Large intestine (tissue), 3 donors: ENCODE results near the gene ANXA4. TPM values are rescaled to one million over a fixed set of nuclear protein-coding genes. Genes with fewer than 3 reads are reported as not detected.
"Not testable (repeated sequence)": the region's sequence is repeated elsewhere in the genome, so short reads cannot be mapped to it uniquely, and the experiment has no call there.

Experiments
- DNase-seq, 2 donors: peaks; one replicate each; pipeline versions ENCODE4 v3.0.0 to v3.0.0-alpha.2; 2013
- H3K27ac ChIP-seq: one replicate; pipeline ENCODE4 v1.5.1; 2013; ENCODE audit warnings: low read length
- H3K27me3 ChIP-seq: 2 replicates; pipeline ENCODE4 v1.6.1; 2013; ENCODE audit warnings: low read length; ENCODE audit not compliant: control insufficient read depth, insufficient read depth
- H3K36me3 ChIP-seq: 2 replicates; pipeline ENCODE4 v1.6.1; 2013; ENCODE audit warnings: low read length; ENCODE audit not compliant: control insufficient read depth, insufficient read depth
- H3K4me1 ChIP-seq: one replicate; pipeline ENCODE4 v1.6.1; 2013; ENCODE audit warnings: low read length; ENCODE audit not compliant: control insufficient read depth, insufficient read depth
- H3K4me3 ChIP-seq: one replicate; pipeline ENCODE4 v1.5.1; 2013; ENCODE audit warnings: low read length
- H3K9me3 ChIP-seq: one replicate; pipeline ENCODE4 v1.6.1; 2013; ENCODE audit warnings: mild to moderate bottlenecking, low read depth, low read length, moderate library complexity; ENCODE audit not compliant: control insufficient read depth
- WGBS: methylation state at CpG from one replicate; pipeline ENCODE4 v1.1.5; 2013; ENCODE audit warnings: low lambda C conversion rate; ENCODE audit not compliant: insufficient coverage; 5-methylcytosine and 5-hydroxymethylcytosine counted together
- polyA plus RNA-seq: library from polyadenylated mRNA; unstranded; fragments of 120-200 nt; gene quantifications from one replicate; pipeline ENCODE4 v1.2.1, GENCODE V29; 2013

Gene ANXA4
- polyA plus RNA-seq, 1 donor: 540 TPM

GRCh38 chr2:69750246-69750645 is 8.3 kb downstream of the ANXA4 start:
- Histone ChIP-seq H3K27ac (no peak overlapping the region), H3K4me1 (peaks cover 40% of the 10 kb centered on the region), H3K36me3 (peaks cover 45% of the 10 kb centered on the region), H3K9me3 (no peaks in the 10 kb centered on the region), H3K27me3 (no peaks in the 10 kb centered on the region), H3K4me3 (no peak overlapping the region)
- WGBS: 88% methylated on average over 2 of the region's 6 CpGs
- DNase-seq: no peak

GRCh38 chr2:69753659-69754363 is 11.9 kb downstream of the ANXA4 start:
- Histone ChIP-seq H3K36me3 (peaks cover 53% of the 10 kb centered on the region), H3K9me3 (no peaks in the 10 kb centered on the region), H3K4me1 (peaks cover 37% of the 10 kb centered on the region), H3K27me3 (no peaks in the 10 kb centered on the region), H3K27ac (peak overlapping the region; percentile 0), H3K4me3 (no peak overlapping the region)
- DNase-seq: no peak
- WGBS: no CpG with 5 or more reads among the region's 3 CpGs

DNA sequence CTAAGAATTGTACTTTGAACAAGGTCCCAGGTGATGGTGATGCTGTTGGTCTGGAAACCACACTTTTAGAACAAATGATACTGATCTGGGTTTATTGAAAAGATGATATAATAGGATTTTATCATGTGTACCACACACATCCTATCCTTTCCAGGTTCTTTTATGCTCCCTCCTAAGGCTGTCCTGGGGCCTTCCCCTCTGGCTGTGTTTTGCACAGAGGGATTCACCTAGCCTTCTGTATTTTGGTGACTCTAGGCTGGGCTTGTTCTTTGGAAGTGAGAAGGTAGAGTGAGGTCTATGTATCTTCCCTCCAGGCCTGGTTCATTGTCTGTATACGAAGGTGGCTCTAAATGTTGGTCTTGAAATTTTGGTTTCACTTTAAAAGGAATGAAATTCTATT is 12.7 kb downstream of the ANXA4 start:
- Histone ChIP-seq H3K4me3 (no peak overlapping the region), H3K4me1 (peaks cover 32% of the 10 kb centered on the region)

DNA sequence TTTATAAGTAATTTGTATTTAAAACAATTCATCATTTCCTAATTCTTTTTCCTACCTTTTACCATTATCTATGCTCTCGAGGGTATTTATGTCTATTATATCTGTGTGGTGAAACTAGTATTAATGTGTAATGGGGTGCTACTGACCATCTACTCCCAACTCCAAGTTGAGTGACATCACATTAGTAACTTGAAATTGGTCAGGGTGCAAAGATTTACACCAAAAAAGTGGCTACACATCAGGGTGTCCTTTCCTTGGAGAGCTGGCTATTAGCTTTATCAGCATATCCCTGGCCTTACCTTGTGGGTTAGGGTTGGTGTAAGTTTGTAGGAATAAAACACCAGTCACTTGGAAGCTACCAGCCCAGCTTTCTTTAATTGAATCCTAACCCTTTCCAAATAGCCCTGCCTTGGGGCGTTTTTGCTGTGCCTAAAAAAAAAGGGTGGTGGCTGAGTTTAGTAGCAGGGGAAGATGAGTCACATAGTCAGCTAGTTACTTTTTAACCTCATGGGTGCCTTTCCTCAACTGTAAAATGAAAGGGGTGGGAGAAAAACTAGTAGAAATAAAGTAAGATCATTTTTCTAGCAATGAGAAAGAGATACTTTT is 14.0 kb downstream of the ANXA4 start:
- Histone ChIP-seq H3K4me1 (peaks cover 25% of the 10 kb centered on the region), H3K9me3 (no peaks in the 10 kb centered on the region), H3K4me3 (no peak overlapping the region), H3K27ac (peak overlapping the region; percentile 55), H3K27me3 (no peaks in the 10 kb centered on the region), H3K36me3 (peaks cover 42% of the 10 kb centered on the region)
- 40% methylated on average over 1 of the region's 2 CpGs for WGBS
- peak in 1 of 2 donors; percentile 55 for DNase-seq

More for the DNA sequence above, 12.7 kb downstream of the ANXA4 start:
- Histone ChIP-seq H3K9me3 (no peaks in the 10 kb centered on the region), H3K27me3 (no peaks in the 10 kb centered on the region), H3K27ac (peak overlapping the region; percentile 47), H3K36me3 (peaks cover 49% of the 10 kb centered on the region)
- WGBS: no CpG with 5 or more reads among the region's 1 CpG
- no peak for DNase-seq

GRCh38 chr2:69762025-69762424 is 20.1 kb downstream of the ANXA4 start:
- DNase-seq: no peak
- Histone ChIP-seq H3K9me3 (no peaks in the 10 kb centered on the region), H3K36me3 (peaks cover 33% of the 10 kb centered on the region), H3K4me3 (no peak overlapping the region), H3K27me3 (no peaks in the 10 kb centered on the region), H3K27ac (peak overlapping the region; percentile 78), H3K4me1 (peaks cover 38% of the 10 kb centered on the region)
- no CpG with 5 or more reads among the region's 2 CpGs for WGBS

- Histone ChIP-seq H3K27ac (peak overlapping the region; percentile 78), H3K4me3 (no peak overlapping the region), H3K9me3 (no peaks in the 10 kb centered on the region), H3K27me3 (no peaks in the 10 kb centered on the region), H3K36me3 (peaks cover 32% of the 10 kb centered on the region), H3K4me1 (peaks cover 44% of the 10 kb centered on the region)
- peak in 1 of 2 donors; percentile 67 for DNase-seq
- WGBS: 30% methylated on average over 2 of the region's 14 CpGs
Measured at GRCh38 chr2:69762513-69763494, 20.9 kb downstream of the ANXA4 start.

DNA sequence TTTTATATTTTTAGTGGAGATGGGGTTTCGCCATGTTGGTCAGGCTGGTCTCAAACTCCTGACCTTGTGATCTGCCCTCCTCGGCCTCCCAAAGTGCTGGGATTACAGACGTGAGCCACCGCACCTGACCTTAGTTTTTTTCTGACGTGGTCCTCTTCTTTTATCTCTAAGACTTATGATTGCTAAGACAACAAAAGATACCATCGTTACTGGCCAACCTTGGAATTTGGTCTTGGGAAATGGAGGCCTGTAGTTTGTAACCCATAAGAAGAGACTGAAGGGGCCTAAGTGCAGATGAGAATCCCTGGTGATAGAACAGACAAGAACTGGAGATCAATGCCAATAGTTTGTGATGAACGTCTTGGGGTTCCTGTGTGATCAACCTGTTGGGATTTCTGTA is 21.9 kb downstream of the ANXA4 start:
- no CpG with 5 or more reads among the region's 7 CpGs for WGBS
- not testable (repeated sequence) for H3K27me3 ChIP-seq, DNase-seq, H3K9me3 ChIP-seq, H3K4me3 ChIP-seq
- H3K36me3 ChIP-seq: peaks cover 22% of the 10 kb centered on the region
- H3K4me1 ChIP-seq: peaks cover 54% of the 10 kb centered on the region
- H3K27ac ChIP-seq: peak overlapping the region; percentile 83

- WGBS: 50% methylated on average over 1 of the region's 5 CpGs
- Histone ChIP-seq H3K36me3 (peaks cover 21% of the 10 kb centered on the region), H3K4me1 (peaks cover 61% of the 10 kb centered on the region), H3K27ac (peak overlapping the region; percentile 83), H3K27me3 (no peaks in the 10 kb centered on the region), H3K9me3 (no peaks in the 10 kb centered on the region), H3K4me3 (no peak overlapping the region)
- DNase-seq: peak; percentile 87 to 94
Measured at GRCh38 chr2:69764286-69765095, 22.6 kb downstream of the ANXA4 start.

DNA sequence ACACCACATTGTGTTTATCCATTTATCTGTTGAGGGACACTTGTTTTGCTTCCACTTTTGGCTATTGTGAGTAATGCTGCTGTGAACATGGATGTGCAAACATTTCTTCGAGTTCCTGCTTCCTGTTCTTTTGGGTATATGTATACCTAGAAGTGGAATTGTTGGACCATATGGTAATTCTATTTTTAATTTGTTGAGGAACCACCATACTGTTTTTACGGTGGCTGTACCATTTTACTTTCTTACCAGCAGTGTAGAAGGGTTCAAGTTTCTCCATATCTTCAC is 23.1 kb downstream of the ANXA4 start:
- Histone ChIP-seq H3K4me3 (no peak overlapping the region), H3K9me3 (no peaks in the 10 kb centered on the region)

DNA sequence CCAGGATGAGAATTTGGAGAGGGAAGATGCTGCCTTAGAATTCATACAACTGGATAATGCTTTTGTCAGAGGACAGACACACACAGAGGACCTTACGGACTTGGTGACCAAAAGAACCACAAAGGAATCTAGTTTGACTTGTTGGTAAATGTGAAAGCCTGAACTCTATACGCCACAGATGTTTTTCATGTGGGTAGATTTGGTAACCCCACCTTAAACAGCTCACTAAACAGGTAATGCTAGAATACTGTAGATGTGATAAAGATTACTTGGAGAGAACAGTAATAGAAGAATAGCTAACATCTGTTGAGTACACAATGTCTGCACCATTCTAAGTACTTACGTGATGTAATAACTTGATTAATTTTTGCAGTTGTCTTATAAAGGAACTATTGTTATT is 24.1 kb downstream of the ANXA4 start:
- H3K27me3 ChIP-seq: no peaks in the 10 kb centered on the region
- no CpG with 5 or more reads among the region's 3 CpGs for WGBS
- H3K4me1 ChIP-seq: peaks cover 72% of the 10 kb centered on the region
- no peak for DNase-seq
- H3K4me3 ChIP-seq: no peak overlapping the region
- no peaks in the 10 kb centered on the region for H3K9me3 ChIP-seq
- H3K27ac ChIP-seq: peak overlapping the region; percentile 94
- peaks cover 24% of the 10 kb centered on the region for H3K36me3 ChIP-seq

More for the DNA sequence above, 23.1 kb downstream of the ANXA4 start:
- H3K27me3 ChIP-seq: no peaks in the 10 kb centered on the region
- no peak for DNase-seq
- peak overlapping the region; percentile 83 for H3K27ac ChIP-seq
- peaks cover 21% of the 10 kb centered on the region for H3K36me3 ChIP-seq
- 70% methylated on average over 2 of the region's 2 CpGs for WGBS
- peaks cover 65% of the 10 kb centered on the region for H3K4me1 ChIP-seq
